K562 (cell line): ENCODE data around the gene PPM1N. TPM values are rescaled to one million over a fixed set of nuclear protein-coding genes. Genes with fewer than 3 reads are reported as not detected.

Experiments used
- GABPB1 ChIP-seq: sonication (generic); formaldehyde crosslinking; IDR thresholded peaks from 2 replicates; pipeline ENCODE4 v1.8.0; 2022; ENCODE audit warnings: mild to moderate bottlenecking, missing genetic modification reagents
- HMG20A ChIP-seq: fragments of 450-650 bp; formaldehyde crosslinking; conservative IDR thresholded peaks from 2 replicates; pipeline ENCODE4 v1.4.0; 2020; ENCODE audit warnings: mild to moderate bottlenecking, mixed read lengths
- LARP7 ChIP-seq: fragments of 450-650 bp; IDR thresholded peaks from 2 replicates; pipeline ENCODE4 v1.6.1; 2016
- MEF2A ChIP-seq: IDR thresholded peaks from 2 replicates; pipeline ENCODE4 v1.6.1; 2011; ENCODE audit warnings: low read depth, mild to moderate bottlenecking, low read length, moderate library complexity; ENCODE audit not compliant: control insufficient read depth
- MXI1 ChIP-seq: IDR thresholded peaks from 2 replicates; pipeline ENCODE4 v1.6.1; 2011; ENCODE audit warnings: low read depth, mild to moderate bottlenecking, improper control_type of control experiment, low read length
- MYNN ChIP-seq, 2 experiments: sonication (generic); formaldehyde crosslinking in 1 of 2; IDR thresholded peaks; 2 replicates each; pipeline versions ENCODE4 v1.5.0 to v1.6.1; 2016 to 2020; ENCODE audit warnings: antibody characterized with exemption in 1 of 2, missing genetic modification reagents in 1 of 2
- POLR3G ChIP-seq: IDR thresholded peaks from 2 replicates; pipeline ENCODE4 v1.6.1; 2011; ENCODE audit not compliant: insufficient read length, insufficient replicate concordance; ENCODE audit errors: extremely low read depth
- PTBP1 ChIP-seq: fragments of 200-400 bp; formaldehyde crosslinking; IDR thresholded peaks from 2 replicates; pipeline ENCODE4 v1.6.1; 2017; ENCODE audit warnings: low read depth, low read length
- SAP30 ChIP-seq: fragments of 200-600 bp; sonication (generic); IDR thresholded peaks from 2 replicates; pipeline ENCODE4 v1.6.1; 2012; ENCODE audit warnings: borderline replicate concordance, low read depth, mild to moderate bottlenecking, moderate library complexity, low read length, control low read depth, inconsistent platforms; ENCODE audit not compliant: insufficient read depth, poor library complexity, severe bottlenecking
- SMAD1 ChIP-seq: fragments of 150-350 bp; IDR thresholded peaks from 2 replicates; pipeline ENCODE4 v1.6.1; 2014; ENCODE audit warnings: low read length, low read depth; ENCODE audit not compliant: partially characterized antibody
- STAG1 ChIP-seq: sonication (generic); formaldehyde crosslinking; IDR thresholded peaks from 2 replicates; pipeline ENCODE4 v1.5.0; 2020; ENCODE audit warnings: missing genetic modification reagents, borderline replicate concordance
- STAT5A ChIP-seq: IDR thresholded peaks from 2 replicates; pipeline ENCODE4 v1.6.1; 2012; ENCODE audit warnings: low read length, inconsistent platforms, borderline replicate concordance
- U2AF1 ChIP-seq: fragments of 200-400 bp; formaldehyde crosslinking; optimal IDR thresholded peaks from 2 replicates; pipeline ENCODE3; 2017; ENCODE audit warnings: mild to moderate bottlenecking, low read depth, low read length, moderate library complexity
- ZBED1 ChIP-seq: IDR thresholded peaks from 2 replicates; pipeline ENCODE4 v1.6.1; 2014
- ZNF12 ChIP-seq: sonication (generic); formaldehyde crosslinking; IDR thresholded peaks from 2 replicates; pipeline ENCODE4 v1.4.0; 2020; ENCODE audit warnings: mild to moderate bottlenecking, missing genetic modification reagents
- ZNF133 ChIP-seq: fragments of 250-450 bp; sonication (Bioruptor Pico); IDR thresholded peaks from 2 replicates; pipeline ENCODE4 v1.4.0; 2020; ENCODE audit warnings: mild to moderate bottlenecking
- polyA plus RNA-seq, 8 experiments: library from polyadenylated mRNA; depleted of rRNA in 4 of 8; stranded (reverse) in 5 of 8; unstranded in 3 of 8; fragments of >200 nt; fragmentation: Nextera tagmentation in 2 of 8; fragmentation: Illumina TruSeq in 1 of 8; extraction: Ambion mirVana in 2 of 8; extraction: Trizol in 1 of 8; gene quantifications; 2 replicates each; pipeline versions ENCODE4 v1.2.1 to v1.2.3, GENCODE V29; 2011 to 2014; ENCODE audit warnings: inconsistent platforms in 1 of 8, missing spikeins in 1 of 8
- total RNA-seq, 7 experiments: library from RNA; depleted of rRNA in 6 of 7; stranded (reverse); fragments of >200 nt in 6 of 7; fragmentation: Illumina TruSeq in 2 of 7; extraction: Trizol in 2 of 7; gene quantifications; 2 replicates each; pipeline versions ENCODE4 v1.2.1 to v1.2.3, GENCODE V29; 2011 to 2021; ENCODE audit warnings: low replicate concordance in 1 of 7
- TF ChIP-seq, protein P1 (sequence below): sonication (generic); formaldehyde crosslinking; IDR thresholded peaks from 2 replicates; pipeline ENCODE4 v1.8.0; 2022; ENCODE audit warnings: mild to moderate bottlenecking, low read depth, missing genetic modification reagents
- TF ChIP-seq, protein P2 (sequence below), 2 experiments: fragments of 450-650 bp in 1 of 2; sonication (generic) in 1 of 2; formaldehyde crosslinking; conservative IDR thresholded peaks; 2 replicates each; pipeline versions ENCODE4 v1.4.0 to v1.8.1; 2020 to 2022; ENCODE audit warnings: mild to moderate bottlenecking in 1 of 2, missing genetic modification reagents in 1 of 2
- TF ChIP-seq, protein P3 (sequence below): fragments of 250-450 bp; sonication (Bioruptor Pico); IDR thresholded peaks from 2 replicates; pipeline ENCODE4 v1.5.0; 2021
- TF ChIP-seq, protein P4 (sequence below): fragments of 150-350 bp; IDR thresholded peaks from 2 replicates; pipeline ENCODE4 v1.6.1; 2014; ENCODE audit warnings: low read depth, mild to moderate bottlenecking, low read length, borderline replicate concordance

PPM1N gene
- total and polyA plus RNA-seq, 9 of the 15 experiments (the other 6 are each of a cell fraction or from before 2014, with no cell fraction given): 4.5 to 15.6 (median 8.7) TPM

GRCh38 chr19:45485305-45486077, 12.8 kb upstream of the PPM1N start (continued):
- no peak for TF ChIP-seq MXI1
- TF ChIP-seq STAT5A: no peak
- TF ChIP-seq MEF2A: no peak
- no peak for TF ChIP-seq ZNF12 (CRISPR knock-in tag)
- TF ChIP-seq ZNF133: no peak
- TF ChIP-seq, protein P1, sequence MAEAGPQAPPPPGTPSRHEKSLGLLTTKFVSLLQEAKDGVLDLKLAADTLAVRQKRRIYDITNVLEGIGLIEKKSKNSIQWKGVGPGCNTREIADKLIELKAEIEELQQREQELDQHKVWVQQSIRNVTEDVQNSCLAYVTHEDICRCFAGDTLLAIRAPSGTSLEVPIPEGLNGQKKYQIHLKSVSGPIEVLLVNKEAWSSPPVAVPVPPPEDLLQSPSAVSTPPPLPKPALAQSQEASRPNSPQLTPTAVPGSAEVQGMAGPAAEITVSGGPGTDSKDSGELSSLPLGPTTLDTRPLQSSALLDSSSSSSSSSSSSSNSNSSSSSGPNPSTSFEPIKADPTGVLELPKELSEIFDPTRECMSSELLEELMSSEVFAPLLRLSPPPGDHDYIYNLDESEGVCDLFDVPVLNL (CRISPR knock-in tag): no peak
- no peak for TF ChIP-seq SAP30
- TF ChIP-seq STAG1 (CRISPR knock-in tag): no peak
- TF ChIP-seq, protein P2, sequence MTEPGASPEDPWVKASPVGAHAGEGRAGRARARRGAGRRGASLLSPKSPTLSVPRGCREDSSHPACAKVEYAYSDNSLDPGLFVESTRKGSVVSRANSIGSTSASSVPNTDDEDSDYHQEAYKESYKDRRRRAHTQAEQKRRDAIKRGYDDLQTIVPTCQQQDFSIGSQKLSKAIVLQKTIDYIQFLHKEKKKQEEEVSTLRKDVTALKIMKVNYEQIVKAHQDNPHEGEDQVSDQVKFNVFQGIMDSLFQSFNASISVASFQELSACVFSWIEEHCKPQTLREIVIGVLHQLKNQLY (CRISPR knock-in tag; conservative IDR thresholded peaks at IDR 0.05): no peak
- no peak for TF ChIP-seq ZBED1
- TF ChIP-seq SMAD1: peak; percentile 27
- TF ChIP-seq, protein P3, sequence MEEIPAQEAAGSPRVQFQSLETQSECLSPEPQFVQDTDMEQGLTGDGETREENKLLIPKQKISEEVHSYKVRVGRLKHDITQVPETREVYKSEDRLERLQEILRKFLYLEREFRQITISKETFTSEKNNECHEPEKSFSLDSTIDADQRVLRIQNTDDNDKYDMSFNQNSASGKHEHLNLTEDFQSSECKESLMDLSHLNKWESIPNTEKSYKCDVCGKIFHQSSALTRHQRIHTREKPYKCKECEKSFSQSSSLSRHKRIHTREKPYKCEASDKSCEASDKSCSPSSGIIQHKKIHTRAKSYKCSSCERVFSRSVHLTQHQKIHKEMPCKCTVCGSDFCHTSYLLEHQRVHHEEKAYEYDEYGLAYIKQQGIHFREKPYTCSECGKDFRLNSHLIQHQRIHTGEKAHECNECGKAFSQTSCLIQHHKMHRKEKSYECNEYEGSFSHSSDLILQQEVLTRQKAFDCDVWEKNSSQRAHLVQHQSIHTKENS (CRISPR knock-in tag): no peak
- TF ChIP-seq LARP7: no peak
- TF ChIP-seq, protein P4, sequence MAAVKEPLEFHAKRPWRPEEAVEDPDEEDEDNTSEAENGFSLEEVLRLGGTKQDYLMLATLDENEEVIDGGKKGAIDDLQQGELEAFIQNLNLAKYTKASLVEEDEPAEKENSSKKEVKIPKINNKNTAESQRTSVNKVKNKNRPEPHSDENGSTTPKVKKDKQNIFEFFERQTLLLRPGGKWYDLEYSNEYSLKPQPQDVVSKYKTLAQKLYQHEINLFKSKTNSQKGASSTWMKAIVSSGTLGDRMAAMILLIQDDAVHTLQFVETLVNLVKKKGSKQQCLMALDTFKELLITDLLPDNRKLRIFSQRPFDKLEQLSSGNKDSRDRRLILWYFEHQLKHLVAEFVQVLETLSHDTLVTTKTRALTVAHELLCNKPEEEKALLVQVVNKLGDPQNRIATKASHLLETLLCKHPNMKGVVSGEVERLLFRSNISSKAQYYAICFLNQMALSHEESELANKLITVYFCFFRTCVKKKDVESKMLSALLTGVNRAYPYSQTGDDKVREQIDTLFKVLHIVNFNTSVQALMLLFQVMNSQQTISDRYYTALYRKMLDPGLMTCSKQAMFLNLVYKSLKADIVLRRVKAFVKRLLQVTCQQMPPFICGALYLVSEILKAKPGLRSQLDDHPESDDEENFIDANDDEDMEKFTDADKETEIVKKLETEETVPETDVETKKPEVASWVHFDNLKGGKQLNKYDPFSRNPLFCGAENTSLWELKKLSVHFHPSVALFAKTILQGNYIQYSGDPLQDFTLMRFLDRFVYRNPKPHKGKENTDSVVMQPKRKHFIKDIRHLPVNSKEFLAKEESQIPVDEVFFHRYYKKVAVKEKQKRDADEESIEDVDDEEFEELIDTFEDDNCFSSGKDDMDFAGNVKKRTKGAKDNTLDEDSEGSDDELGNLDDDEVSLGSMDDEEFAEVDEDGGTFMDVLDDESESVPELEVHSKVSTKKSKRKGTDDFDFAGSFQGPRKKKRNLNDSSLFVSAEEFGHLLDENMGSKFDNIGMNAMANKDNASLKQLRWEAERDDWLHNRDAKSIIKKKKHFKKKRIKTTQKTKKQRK: 0 out of 2 replicates have a peak, but pooled peaks have one; percentile 7
- peak; percentile 83 for TF ChIP-seq GABPB1 (CRISPR knock-in tag)
- TF ChIP-seq PTBP1: no peak
- TF ChIP-seq POLR3G: no peak
- TF ChIP-seq MYNN (IDR thresholded peaks at IDR 0.05): no peak
- TF ChIP-seq MYNN (CRISPR knock-in tag; IDR thresholded peaks at IDR 0.05): no peak
- no peak for TF ChIP-seq HMG20A (CRISPR knock-in tag)
- no peak for TF ChIP-seq U2AF1
